T-helper 2 cell treated with Interferon-gamma antibody and Interleukin-4, amounts not matched to agents 5 μg/mL and 100 μg/mL, for 36 hours (primary cell): Measurements from ENCODE around the gene FERMT3.

Experiments
- DNase-seq: peaks from one replicate; pipeline ENCODE4 v3.0.0; 2021; ENCODE audit warnings: low spot score
- H3K27ac Mint-ChIP-seq: one replicate; pipeline ENCODE4 v1.8.0; 2021; ENCODE audit warnings: mild to moderate bottlenecking, mixed read lengths
- H3K27me3 Mint-ChIP-seq: one replicate; pipeline ENCODE4 v1.8.0; 2021; ENCODE audit warnings: low read depth, mixed read lengths
- H3K36me3 Mint-ChIP-seq: one replicate; pipeline ENCODE4 v1.8.0; 2021; ENCODE audit warnings: low read depth, mixed read lengths
- H3K4me1 Mint-ChIP-seq: one replicate; pipeline ENCODE4 v1.8.0; 2021; ENCODE audit warnings: low read depth, mixed read lengths
- H3K4me3 Mint-ChIP-seq: one replicate; pipeline ENCODE4 v1.8.0; 2022; ENCODE audit warnings: mild to moderate bottlenecking, moderate library complexity, mixed read lengths
- H3K9me3 Mint-ChIP-seq: one replicate; pipeline ENCODE4 v1.8.0; 2021; ENCODE audit warnings: mixed read lengths

Gene FERMT3

DNA sequence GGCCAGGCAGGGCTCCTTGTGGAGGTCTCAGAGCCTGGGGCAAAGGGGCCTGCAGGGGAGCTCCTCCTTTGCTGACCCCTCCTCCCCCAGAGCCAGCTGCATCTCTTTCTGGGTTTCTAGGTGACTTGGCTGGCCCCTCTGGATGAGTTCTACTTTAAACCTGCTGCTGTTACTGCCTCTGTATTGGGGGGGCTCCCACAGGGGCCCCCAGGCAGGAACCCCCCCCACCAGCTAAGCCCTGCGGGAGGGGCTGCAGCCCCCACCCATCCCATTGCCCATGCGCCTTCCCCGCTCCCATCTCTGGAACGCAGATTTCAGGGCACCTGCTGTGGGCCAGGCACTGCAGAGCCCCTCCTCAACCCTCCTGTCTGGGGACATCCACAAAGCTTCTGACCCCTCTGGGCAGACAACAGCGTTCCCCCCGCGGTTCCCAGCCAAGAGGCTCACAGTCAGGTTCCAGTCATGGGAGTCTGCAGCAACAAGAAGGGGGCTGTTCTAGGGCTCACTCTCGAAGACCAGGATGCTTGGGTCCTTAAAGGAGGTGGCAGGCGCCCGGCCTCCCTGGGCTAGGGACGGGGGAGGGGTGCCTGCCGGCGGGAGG is 44.0 kb downstream of the FERMT3 start:
- DNase-seq = no peak
- no peaks in the 10 kb centered on the region for H3K36me3 Mint-ChIP-seq
- H3K27me3 Mint-ChIP-seq = no peaks in the 10 kb centered on the region
- H3K4me3 Mint-ChIP-seq = peak overlapping the region; percentile 83
- H3K4me1 Mint-ChIP-seq = peaks cover 25% of the 10 kb centered on the region
- no peak overlapping the region for H3K27ac Mint-ChIP-seq
- H3K9me3 Mint-ChIP-seq = no peaks in the 10 kb centered on the region

- H3K4me1 Mint-ChIP-seq = peaks cover 25% of the 10 kb centered on the region
Measured at GRCh38 chr11:64251016-64251752, 44.7 kb downstream of the FERMT3 start, which contains the start of gene PLCB3. TSS of gene PLCB3 (plus strand) at chr11:64251530. CDS start at chr11:64251650, 120 bp downstream.

DNA sequence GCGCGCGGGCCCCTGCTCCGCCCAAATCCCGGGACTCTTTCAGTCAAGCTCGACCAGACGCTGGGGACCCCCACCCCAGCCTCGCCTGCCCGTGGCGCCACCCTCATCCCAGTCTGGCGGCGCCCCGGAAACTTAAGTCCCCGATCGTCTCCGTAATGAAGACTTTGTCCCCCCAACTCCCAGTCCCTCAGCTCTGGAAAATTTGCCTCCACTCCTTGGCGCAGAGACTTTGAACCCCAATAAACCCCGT is 45.2 kb downstream of the FERMT3 start:
- DNase-seq = no peak
- no peaks in the 10 kb centered on the region for H3K36me3 Mint-ChIP-seq
- H3K9me3 Mint-ChIP-seq = no peaks in the 10 kb centered on the region
- peaks cover 25% of the 10 kb centered on the region for H3K4me1 Mint-ChIP-seq
- H3K27ac Mint-ChIP-seq = peak overlapping the region; percentile 77
- no peaks in the 10 kb centered on the region for H3K27me3 Mint-ChIP-seq
- peak overlapping the region; percentile 90 for H3K4me3 Mint-ChIP-seq

More at GRCh38 chr11:64251016-64251752, 44.7 kb downstream of the FERMT3 start, which contains the start of gene PLCB3:
- Mint-ChIP-seq H3K4me3 (peak within 1 kb of the TSS; percentile 90), H3K36me3 (no peaks in the 10 kb centered on the region), H3K27ac (peak within 1 kb of the TSS; percentile 77), H3K9me3 (no peaks in the 10 kb centered on the region), H3K27me3 (no peaks in the 10 kb centered on the region)
- DNase-seq = peak; percentile 59

DNA sequence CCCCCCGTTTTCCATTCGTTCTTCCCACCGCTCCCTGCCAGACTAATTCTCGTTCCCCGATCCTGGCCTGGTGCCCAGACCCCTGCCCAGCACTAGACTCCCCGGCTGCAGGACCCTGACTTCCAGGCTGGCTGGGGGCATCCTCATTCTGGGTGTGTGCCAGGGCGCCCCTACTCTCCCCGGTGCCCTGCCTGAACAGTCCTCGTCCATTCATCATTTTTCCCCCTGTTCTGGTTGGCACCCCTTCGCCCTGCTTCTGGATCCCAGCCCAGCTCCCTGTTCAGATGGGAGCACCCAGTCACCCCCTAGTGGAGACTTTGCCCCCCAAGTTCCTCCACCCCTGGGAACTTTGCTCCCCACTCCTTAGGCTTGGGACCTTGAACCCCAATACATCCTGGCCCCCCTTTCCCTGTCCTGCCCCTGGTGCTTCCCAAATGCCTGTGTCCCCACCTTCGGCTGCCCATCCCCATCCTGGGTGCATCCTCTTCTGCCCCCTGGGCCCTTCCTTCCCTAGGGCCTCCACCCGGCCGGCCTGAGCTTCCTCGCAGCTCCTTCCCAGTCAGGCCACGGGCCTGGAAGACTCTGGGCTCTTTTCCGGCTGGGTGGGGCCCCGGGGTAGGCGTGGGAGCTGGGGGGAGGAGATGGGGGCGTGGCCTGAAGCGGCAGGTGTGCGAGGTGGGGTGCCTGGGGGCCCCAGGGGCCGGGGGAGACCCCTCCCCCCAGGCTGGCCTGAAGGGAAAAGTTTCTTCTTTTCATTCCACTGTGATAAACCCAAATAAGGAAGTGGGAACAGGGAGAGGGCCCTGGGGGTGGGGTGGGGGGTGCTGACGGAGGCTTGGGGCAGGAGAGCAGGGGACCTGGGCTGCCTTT is 45.7 kb downstream of the FERMT3 start:
- H3K27ac Mint-ChIP-seq = peak overlapping the region; percentile 77
- no peak for DNase-seq
- peak overlapping the region; percentile 90 for H3K4me3 Mint-ChIP-seq
- no peaks in the 10 kb centered on the region for H3K27me3 Mint-ChIP-seq
- no peaks in the 10 kb centered on the region for H3K36me3 Mint-ChIP-seq
- H3K9me3 Mint-ChIP-seq = no peaks in the 10 kb centered on the region
- peaks cover 23% of the 10 kb centered on the region for H3K4me1 Mint-ChIP-seq

GRCh38 chr11:64253043-64253442 is 46.5 kb downstream of the FERMT3 start:
- peak overlapping the region; percentile 24 for H3K4me3 Mint-ChIP-seq
- H3K36me3 Mint-ChIP-seq = no peaks in the 10 kb centered on the region
- no peak overlapping the region for H3K27ac Mint-ChIP-seq
- no peaks in the 10 kb centered on the region for H3K9me3 Mint-ChIP-seq
- DNase-seq = no peak
- peaks cover 19% of the 10 kb centered on the region for H3K4me1 Mint-ChIP-seq
- no peaks in the 10 kb centered on the region for H3K27me3 Mint-ChIP-seq

- Mint-ChIP-seq H3K4me3 (peak overlapping the region; percentile 15), H3K27ac (no peak overlapping the region), H3K4me1 (peaks cover 18% of the 10 kb centered on the region), H3K27me3 (no peaks in the 10 kb centered on the region), H3K36me3 (peaks cover under 1% of the 10 kb centered on the region), H3K9me3 (no peaks in the 10 kb centered on the region)
- DNase-seq = no peak
Measured at GRCh38 chr11:64253481-64253880, 47.0 kb downstream of the FERMT3 start.

DNA sequence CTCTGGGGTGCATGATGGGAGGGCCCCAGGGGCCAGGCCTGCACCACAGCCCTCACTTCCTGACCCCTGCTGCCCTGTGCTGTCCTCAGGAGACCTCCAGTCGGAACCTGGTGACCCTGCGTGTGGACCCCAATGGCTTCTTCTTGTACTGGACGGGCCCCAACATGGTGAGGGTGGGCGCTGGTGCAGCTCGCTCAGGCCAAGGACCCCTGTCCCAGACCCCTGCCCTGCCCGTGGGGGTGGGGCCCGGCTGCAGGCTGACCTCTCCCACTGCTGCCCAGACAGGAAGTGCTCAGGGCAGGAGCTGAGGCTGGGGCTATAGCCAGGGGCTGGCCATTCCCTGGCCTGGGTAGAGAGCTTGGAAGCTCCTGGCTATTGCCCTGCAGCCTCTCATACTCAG is 47.8 kb downstream of the FERMT3 start:
- peaks cover 18% of the 10 kb centered on the region for H3K4me1 Mint-ChIP-seq
- no peak overlapping the region for H3K4me3 Mint-ChIP-seq
- no peak for DNase-seq
- no peak overlapping the region for H3K27ac Mint-ChIP-seq
- H3K27me3 Mint-ChIP-seq = no peaks in the 10 kb centered on the region
- peaks cover 5% of the 10 kb centered on the region for H3K36me3 Mint-ChIP-seq
- H3K9me3 Mint-ChIP-seq = no peaks in the 10 kb centered on the region

DNA sequence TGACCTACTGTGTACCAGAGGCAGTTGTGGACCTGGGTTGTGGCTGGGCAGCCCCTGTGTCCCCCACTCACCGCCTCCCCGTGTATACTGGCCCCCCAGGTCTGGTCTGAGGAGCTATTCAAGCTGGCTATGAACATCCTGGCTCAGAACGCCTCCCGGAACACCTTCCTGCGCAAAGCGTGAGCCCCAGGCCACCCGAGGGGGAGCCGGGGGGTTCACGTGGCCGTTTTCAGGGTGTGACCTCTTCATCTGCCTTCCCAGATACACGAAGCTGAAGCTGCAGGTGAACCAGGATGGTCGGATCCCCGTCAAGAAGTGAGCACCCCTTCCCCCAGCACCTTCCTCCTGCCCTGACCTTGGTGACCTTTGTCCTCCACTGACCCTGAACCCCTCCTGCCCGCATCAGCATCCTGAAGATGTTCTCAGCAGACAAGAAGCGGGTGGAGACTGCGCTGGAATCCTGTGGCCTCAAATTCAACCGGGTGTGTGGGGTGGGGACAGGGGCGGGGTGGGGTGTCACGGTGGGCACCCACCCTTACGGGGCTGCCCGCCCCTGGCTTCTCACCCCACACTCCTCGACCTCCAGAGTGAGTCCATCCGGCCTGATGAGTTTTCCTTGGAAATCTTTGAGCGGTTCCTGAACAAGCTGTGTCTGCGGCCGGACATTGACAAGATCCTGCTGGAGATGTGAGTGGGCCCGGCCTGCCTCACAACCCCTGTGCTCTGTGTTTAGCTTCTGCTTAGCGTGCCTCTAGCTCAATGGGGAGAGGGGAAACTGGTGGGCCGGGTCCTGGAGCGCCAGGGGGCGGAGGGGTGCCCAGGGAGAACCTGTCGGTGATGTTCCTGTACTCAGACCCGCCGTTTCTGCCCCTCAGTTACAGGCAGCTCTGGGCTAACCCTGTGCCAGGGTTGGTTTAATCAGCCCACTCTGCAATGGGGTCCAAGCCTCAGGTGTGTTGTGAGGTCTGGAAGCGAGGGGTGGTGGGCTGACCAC is 48.9 kb downstream of the FERMT3 start:
- H3K27ac Mint-ChIP-seq = no peak overlapping the region
- no peaks in the 10 kb centered on the region for H3K27me3 Mint-ChIP-seq
- peaks cover 13% of the 10 kb centered on the region for H3K4me1 Mint-ChIP-seq
- no peaks in the 10 kb centered on the region for H3K9me3 Mint-ChIP-seq
- DNase-seq = no peak
- peaks cover 14% of the 10 kb centered on the region for H3K36me3 Mint-ChIP-seq
- no peak overlapping the region for H3K4me3 Mint-ChIP-seq

- DNase-seq = no peak
- peaks cover 11% of the 10 kb centered on the region for H3K4me1 Mint-ChIP-seq
- H3K27me3 Mint-ChIP-seq = no peaks in the 10 kb centered on the region
- H3K4me3 Mint-ChIP-seq = no peak overlapping the region
- peaks cover 14% of the 10 kb centered on the region for H3K36me3 Mint-ChIP-seq
- H3K27ac Mint-ChIP-seq = no peak overlapping the region
- H3K9me3 Mint-ChIP-seq = no peaks in the 10 kb centered on the region
Measured at GRCh38 chr11:64256300-64256699, 49.8 kb downstream of the FERMT3 start.

- Mint-ChIP-seq H3K9me3 (no peaks in the 10 kb centered on the region), H3K27ac (no peak overlapping the region), H3K36me3 (peaks cover 19% of the 10 kb centered on the region), H3K4me1 (peaks cover 3% of the 10 kb centered on the region), H3K27me3 (no peaks in the 10 kb centered on the region), H3K4me3 (no peak overlapping the region)
- no peak for DNase-seq
Measured at GRCh38 chr11:64258356-64258755, 51.8 kb downstream of the FERMT3 start.

- no peak for DNase-seq
- Mint-ChIP-seq H3K4me3 (no peak overlapping the region), H3K27me3 (no peaks in the 10 kb centered on the region), H3K36me3 (peaks cover 19% of the 10 kb centered on the region), H3K27ac (no peak overlapping the region), H3K4me1 (peaks cover 2% of the 10 kb centered on the region), H3K9me3 (no peaks in the 10 kb centered on the region)
Measured at GRCh38 chr11:64258946-64259532, 52.5 kb downstream of the FERMT3 start.

- Mint-ChIP-seq H3K9me3 (no peaks in the 10 kb centered on the region), H3K27me3 (no peaks in the 10 kb centered on the region), H3K4me1 (peaks cover 2% of the 10 kb centered on the region), H3K27ac (no peak overlapping the region), H3K4me3 (no peak overlapping the region), H3K36me3 (peaks cover 19% of the 10 kb centered on the region)
- no peak for DNase-seq
Measured at GRCh38 chr11:64259533-64260067, 53.1 kb downstream of the FERMT3 start.
